WTC11 (cell line): ENCODE data around the gene STARD9.
"Not testable (repeated sequence)": the region's sequence is repeated elsewhere in the genome, so short reads cannot be mapped to it uniquely, and the experiment has no call there.

Experiments used
- CTCF ChIP-seq: fragments of 200-600 bp; IDR thresholded peaks from 2 replicates; pipeline ENCODE4 v1.8.0; 2022; ENCODE audit warnings: antibody characterized with exemption
- E2F4 ChIP-seq: sonication (generic); formaldehyde crosslinking; IDR thresholded peaks from 2 replicates; pipeline ENCODE4 v1.8.1; 2022; ENCODE audit warnings: low read depth, mild to moderate bottlenecking, moderate library complexity, missing genetic modification reagents, borderline replicate concordance

GRCh38 chr15:42556550-42557207, 18.7 kb upstream of the STARD9 start:
- TF ChIP-seq CTCF; E2F4 (CRISPR knock-in tag): not testable (repeated sequence)
